ENCODE results near the gene USP31. TPM values are rescaled to one million over a fixed set of nuclear protein-coding genes. Genes with fewer than 3 reads are reported as not detected.

USP31 gene
- total RNA-seq, 1 experiment from 2014 or later, result 16.1 TPM

GRCh38 chr16:23014592-23014991 is 134.7 kb downstream of the USP31 start:
- H4K20me1 ChIP-seq (ENCODE audit: control insufficient read depth, insufficient read depth, insufficient read length), result no peaks in the 10 kb centered on the region
- Mint-ChIP-seq H3K4me3 (no peak overlapping the region), H3K27me3 (ENCODE audit: low read depth) (peaks cover 7% of the 10 kb centered on the region; the same call in 1 of the 2 replicates), H3K36me3 (ENCODE audit: insufficient read depth in 1 of 3, low read depth in 3 of 3) (no peaks in the 10 kb centered on the region), H3K27ac (no peak overlapping the region), H3K9me3 (no peaks in the 10 kb centered on the region), H3K4me1 (peaks cover 2 to 9% of the 10 kb centered on the region in 2 experiments; a peak in 2 of 4 replicates)
- H2AFZ ChIP-seq (ENCODE audit: low read length), result no peak overlapping the region
- TF ChIP-seq CTCF (conservative IDR thresholded peaks at IDR 0.05), result no peak
- no peak overlapping the region for H2BK5ac ChIP-seq (ENCODE audit: insufficient read length, low read length)
- no peaks in the 10 kb centered on the region for H3K4me1 ChIP-seq (ENCODE audit: insufficient read depth, low read length)
- H3K23me2 ChIP-seq (ENCODE audit: insufficient read length, low read depth, low read length, poor library complexity, severe bottlenecking), result no peaks in the 10 kb centered on the region
- no peaks in the 10 kb centered on the region for H3K9me3 ChIP-seq (ENCODE audit: control insufficient read depth, low read depth, low read length)
- H3K9ac ChIP-seq (ENCODE audit: extremely low read depth, insufficient read length, low read length), result no peak overlapping the region
- DNase-seq, result no peak
- H4K8ac ChIP-seq (replicated peaks; ENCODE audit: insufficient read length, low read depth, low read length), result no peak overlapping the region
- no peak overlapping the region for H3T11ph ChIP-seq (ENCODE audit: low read length)
- H3K18ac ChIP-seq (ENCODE audit: insufficient read length, low read depth, low read length), result no peak overlapping the region
- no peak overlapping the region for H3K56ac ChIP-seq (ENCODE audit: insufficient read length, low read depth, low read length)
- no peak overlapping the region for H4K5ac ChIP-seq (ENCODE audit: insufficient read length, low read depth, low read length)
- H3K79me2 ChIP-seq (ENCODE audit: insufficient read depth, low read length), result no peaks in the 10 kb centered on the region
- H3K79me1 ChIP-seq (ENCODE audit: insufficient read depth, low read depth, low read length, poor library complexity, severe bottlenecking), result no peaks in the 10 kb centered on the region
- no peak overlapping the region for H3K23ac ChIP-seq (ENCODE audit: insufficient read length, low read depth, low read length)
- no peak overlapping the region for H2AK5ac ChIP-seq (ENCODE audit: insufficient read length, low read length)
- H2BK120ac ChIP-seq (ENCODE audit: low read depth, low read length, poor library complexity, severe bottlenecking), result no peak overlapping the region
- H3K27me3 ChIP-seq (ENCODE audit: insufficient read depth, low read length), result no peaks in the 10 kb centered on the region
- H3K14ac ChIP-seq (ENCODE audit: insufficient read depth, low read length), result no peak overlapping the region
- H4K91ac ChIP-seq (ENCODE audit: insufficient read length, low read depth, low read length), result no peak overlapping the region
- H2BK15ac ChIP-seq (ENCODE audit: low read depth, low read length), result no peak overlapping the region
- WGBS (ENCODE audit: extremely low coverage, insufficient read length, low lambda C conversion rate), result no CpG with 5 or more reads among the region's 2 CpGs
- no peak overlapping the region for H3K4me2 ChIP-seq (ENCODE audit: insufficient read depth, insufficient read length, low read length)
- H3K4ac ChIP-seq (ENCODE audit: low read depth, low read length), result no peak overlapping the region
- no peak overlapping the region for H3K27ac ChIP-seq (ENCODE audit: insufficient read length, low read depth, low read length)
- no peak overlapping the region for H2BK20ac ChIP-seq (ENCODE audit: low read depth, low read length, poor library complexity, severe bottlenecking)
- H2BK12ac ChIP-seq (ENCODE audit: insufficient read length, low read depth, low read length), result no peak overlapping the region

Other genes starting within 250 kb of the USP31 start
- gene SCNN1G, start 33.3 kb upstream of the USP31 start, total RNA-seq (2021), result 0.74 and 0.92 TPM in 2 replicates
- gene SCNN1B, start 152.8 kb upstream of the USP31 start, total RNA-seq (2021), result 0.11 and 0.35 TPM in 2 replicates

Data from H9 (cell line).